Measurements from ENCODE around the gene DAP. TPM values are rescaled to one million over a fixed set of nuclear protein-coding genes. Genes with fewer than 3 reads are reported as not detected.

Gene DAP
- total RNA-seq, 1 experiment from 2014 or later = 108 TPM

DNA sequence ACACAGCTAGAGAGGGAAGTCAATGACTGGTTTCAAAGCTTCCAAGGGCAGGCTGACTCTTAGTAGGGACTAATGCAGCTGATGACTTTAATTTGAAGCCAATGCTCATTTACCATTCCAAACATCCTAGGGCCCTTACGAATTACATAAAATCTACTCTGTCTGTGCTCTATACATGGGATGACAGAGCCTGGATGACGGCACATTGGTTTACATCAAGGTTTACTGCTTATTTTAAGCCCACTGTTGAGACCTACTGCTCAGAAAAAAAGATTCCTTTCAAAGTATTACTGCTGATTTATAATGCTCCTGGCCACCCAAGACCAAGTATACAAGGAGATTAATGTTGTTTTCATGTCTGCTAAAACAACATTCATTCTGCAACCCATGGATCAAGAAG is 74.1 kb downstream of the DAP start:
- H3K27me3 ChIP-seq (ENCODE audit: control insufficient read depth, insufficient read depth, low read length) = no peaks in the 10 kb centered on the region
- no peaks in the 10 kb centered on the region for H3K9me3 ChIP-seq (ENCODE audit: control insufficient read depth, insufficient read depth, low read depth, low read length)
- POLR2A ChIA-PET = no interaction called here
- no peak for ATAC-seq
- CTCF ChIA-PET = interaction anchor here (0.6 kb wide), 1 partner anchor 11 kb away, joined by 6 read pairs; no protein-coding TSS in a partner anchor
- no TSS peak for BruUV-seq (replicated peaks)
- no peaks in the 10 kb centered on the region; the same call in 1 of the 2 replicates for H3K4me1 ChIP-seq (ENCODE audit: control insufficient read depth, insufficient read depth, low read length)
- in situ Hi-C loops (cut with HindIII; ENCODE audit: low pct_unique_long_range_greater_than_20kb, low sequenced_read_pairs) (no loop called here), intact Hi-C loops (cut with micrococcal nuclease; ENCODE audit: unreplicated experiment) (loop anchor here (2.0 kb wide), 1 partner anchor 234 kb away; no protein-coding TSS in a partner anchor)
- no peaks in the 10 kb centered on the region for H3K36me3 ChIP-seq (ENCODE audit: control insufficient read depth, insufficient read depth, low read length)
- H3K27ac ChIP-seq (ENCODE audit: low read length) = no peak overlapping the region
- no peak overlapping the region for H3K4me3 ChIP-seq (ENCODE audit: low read depth in 2 of 2, low read length in 2 of 2)
- DNase-seq (ENCODE audit: low read depth, low spot score) = no peak
- TF ChIP-seq, protein P1, sequence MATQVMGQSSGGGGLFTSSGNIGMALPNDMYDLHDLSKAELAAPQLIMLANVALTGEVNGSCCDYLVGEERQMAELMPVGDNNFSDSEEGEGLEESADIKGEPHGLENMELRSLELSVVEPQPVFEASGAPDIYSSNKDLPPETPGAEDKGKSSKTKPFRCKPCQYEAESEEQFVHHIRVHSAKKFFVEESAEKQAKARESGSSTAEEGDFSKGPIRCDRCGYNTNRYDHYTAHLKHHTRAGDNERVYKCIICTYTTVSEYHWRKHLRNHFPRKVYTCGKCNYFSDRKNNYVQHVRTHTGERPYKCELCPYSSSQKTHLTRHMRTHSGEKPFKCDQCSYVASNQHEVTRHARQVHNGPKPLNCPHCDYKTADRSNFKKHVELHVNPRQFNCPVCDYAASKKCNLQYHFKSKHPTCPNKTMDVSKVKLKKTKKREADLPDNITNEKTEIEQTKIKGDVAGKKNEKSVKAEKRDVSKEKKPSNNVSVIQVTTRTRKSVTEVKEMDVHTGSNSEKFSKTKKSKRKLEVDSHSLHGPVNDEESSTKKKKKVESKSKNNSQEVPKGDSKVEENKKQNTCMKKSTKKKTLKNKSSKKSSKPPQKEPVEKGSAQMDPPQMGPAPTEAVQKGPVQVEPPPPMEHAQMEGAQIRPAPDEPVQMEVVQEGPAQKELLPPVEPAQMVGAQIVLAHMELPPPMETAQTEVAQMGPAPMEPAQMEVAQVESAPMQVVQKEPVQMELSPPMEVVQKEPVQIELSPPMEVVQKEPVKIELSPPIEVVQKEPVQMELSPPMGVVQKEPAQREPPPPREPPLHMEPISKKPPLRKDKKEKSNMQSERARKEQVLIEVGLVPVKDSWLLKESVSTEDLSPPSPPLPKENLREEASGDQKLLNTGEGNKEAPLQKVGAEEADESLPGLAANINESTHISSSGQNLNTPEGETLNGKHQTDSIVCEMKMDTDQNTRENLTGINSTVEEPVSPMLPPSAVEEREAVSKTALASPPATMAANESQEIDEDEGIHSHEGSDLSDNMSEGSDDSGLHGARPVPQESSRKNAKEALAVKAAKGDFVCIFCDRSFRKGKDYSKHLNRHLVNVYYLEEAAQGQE (IDR thresholded peaks at IDR 0.05; ENCODE audit: insufficient read depth in 1 of 2, low read depth in 2 of 2, low read length in 1 of 2) = no peak
- TF ChIP-seq TCF7L2 (IDR thresholded peaks at IDR 0.05; ENCODE audit: low read depth, low read length) = no peak
- TF ChIP-seq SIN3A (IDR thresholded peaks at IDR 0.05; ENCODE audit: borderline replicate concordance, insufficient read depth, low read depth, low read length) = no peak
- TF ChIP-seq POLR2AphosphoS5 (IDR thresholded peaks at IDR 0.05; ENCODE audit: low read depth, low read length) = no peak
- TF ChIP-seq, protein P2, sequence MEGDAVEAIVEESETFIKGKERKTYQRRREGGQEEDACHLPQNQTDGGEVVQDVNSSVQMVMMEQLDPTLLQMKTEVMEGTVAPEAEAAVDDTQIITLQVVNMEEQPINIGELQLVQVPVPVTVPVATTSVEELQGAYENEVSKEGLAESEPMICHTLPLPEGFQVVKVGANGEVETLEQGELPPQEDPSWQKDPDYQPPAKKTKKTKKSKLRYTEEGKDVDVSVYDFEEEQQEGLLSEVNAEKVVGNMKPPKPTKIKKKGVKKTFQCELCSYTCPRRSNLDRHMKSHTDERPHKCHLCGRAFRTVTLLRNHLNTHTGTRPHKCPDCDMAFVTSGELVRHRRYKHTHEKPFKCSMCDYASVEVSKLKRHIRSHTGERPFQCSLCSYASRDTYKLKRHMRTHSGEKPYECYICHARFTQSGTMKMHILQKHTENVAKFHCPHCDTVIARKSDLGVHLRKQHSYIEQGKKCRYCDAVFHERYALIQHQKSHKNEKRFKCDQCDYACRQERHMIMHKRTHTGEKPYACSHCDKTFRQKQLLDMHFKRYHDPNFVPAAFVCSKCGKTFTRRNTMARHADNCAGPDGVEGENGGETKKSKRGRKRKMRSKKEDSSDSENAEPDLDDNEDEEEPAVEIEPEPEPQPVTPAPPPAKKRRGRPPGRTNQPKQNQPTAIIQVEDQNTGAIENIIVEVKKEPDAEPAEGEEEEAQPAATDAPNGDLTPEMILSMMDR (IDR thresholded peaks at IDR 0.05) = no peak

DNA sequence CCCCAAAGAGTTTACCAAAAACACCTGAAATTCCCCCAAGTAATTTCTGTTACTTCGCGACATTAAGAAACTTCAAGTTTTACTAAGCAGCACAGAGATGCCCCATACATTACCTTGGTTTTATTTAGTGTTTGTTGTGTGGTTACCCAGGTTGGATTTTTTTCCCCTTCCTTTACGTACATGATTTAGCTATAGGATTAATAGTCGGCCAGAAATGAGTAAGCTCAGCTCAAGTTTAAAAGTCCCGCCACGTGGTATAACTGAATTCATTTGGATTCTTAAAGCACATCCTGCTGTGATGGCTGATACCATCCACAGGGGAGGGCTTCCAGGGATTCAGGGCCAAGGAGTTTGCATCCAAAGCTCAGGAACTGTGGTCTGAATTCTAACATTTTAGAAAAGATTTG is 75.9 kb downstream of the DAP start:
- Histone ChIP-seq H3K27me3 (ENCODE audit: control insufficient read depth, insufficient read depth, low read length) (no peaks in the 10 kb centered on the region), H3K9me3 (ENCODE audit: control insufficient read depth, insufficient read depth, low read depth, low read length) (no peaks in the 10 kb centered on the region), H3K4me3 (ENCODE audit: low read depth in 2 of 2, low read length in 2 of 2) (no peak overlapping the region), H3K36me3 (ENCODE audit: control insufficient read depth, insufficient read depth, low read length) (no peaks in the 10 kb centered on the region), H3K27ac (ENCODE audit: low read length) (no peak overlapping the region), H3K4me1 (ENCODE audit: control insufficient read depth, insufficient read depth, low read length) (no peaks in the 10 kb centered on the region; the same call in 1 of the 2 replicates)
- POLR2A ChIA-PET = no interaction called here
- intact Hi-C loops (cut with micrococcal nuclease; ENCODE audit: unreplicated experiment) = no loop called here
- no peak for DNase-seq (ENCODE audit: low read depth, low spot score)
- no TSS peak for BruUV-seq (replicated peaks)
- CTCF ChIA-PET = no interaction called here
- in situ Hi-C loops (cut with HindIII; ENCODE audit: low pct_unique_long_range_greater_than_20kb, low sequenced_read_pairs) = no loop called here
- TF ChIP-seq, protein P1 (IDR thresholded peaks at IDR 0.05; ENCODE audit: insufficient read depth in 1 of 2, low read depth in 2 of 2, low read length in 1 of 2) = no peak
- no peak for TF ChIP-seq SIN3A (IDR thresholded peaks at IDR 0.05; ENCODE audit: borderline replicate concordance, insufficient read depth, low read depth, low read length)
- TF ChIP-seq TCF7L2 (IDR thresholded peaks at IDR 0.05; ENCODE audit: low read depth, low read length) = no peak
- TF ChIP-seq POLR2AphosphoS5 (IDR thresholded peaks at IDR 0.05; ENCODE audit: low read depth, low read length) = no peak
- ATAC-seq = no peak
